ENCODE data around the gene FNDC3B.
"Not testable (repeated sequence)": the region's sequence is repeated elsewhere in the genome, so short reads cannot be mapped to it uniquely, and the experiment has no call there.

FNDC3B gene

GRCh38 chr3:172236771-172237742 is 197.7 kb downstream of the FNDC3B start:
- DNase-seq (ENCODE audit: low read depth in 2 of 2), result no peak

- DNase-seq (ENCODE audit: low read depth in 2 of 2), result no peak
Measured at GRCh38 chr3:172238188-172238587, 198.8 kb downstream of the FNDC3B start.

- no peak for DNase-seq (ENCODE audit: low read depth in 2 of 2)
Measured at GRCh38 chr3:172239218-172239790, 199.9 kb downstream of the FNDC3B start.

- DNase-seq (ENCODE audit: low read depth in 2 of 2), result no peak
Measured at GRCh38 chr3:172241405-172241804, 202.0 kb downstream of the FNDC3B start.

GRCh38 chr3:172242471-172242870 is 203.1 kb downstream of the FNDC3B start:
- not testable (repeated sequence) for DNase-seq (ENCODE audit: low read depth in 2 of 2)

GRCh38 chr3:172243376-172243775 is 204.0 kb downstream of the FNDC3B start:
- not testable (repeated sequence) for DNase-seq (ENCODE audit: low read depth in 2 of 2)

GRCh38 chr3:172244011-172244410 is 204.6 kb downstream of the FNDC3B start:
- DNase-seq (ENCODE audit: low read depth in 2 of 2), result no peak

- no peak for DNase-seq (ENCODE audit: low read depth in 2 of 2)
Measured at GRCh38 chr3:172245241-172245640, 205.9 kb downstream of the FNDC3B start.

- DNase-seq (ENCODE audit: low read depth in 2 of 2), result no peak
Measured at GRCh38 chr3:172246107-172246844, 206.9 kb downstream of the FNDC3B start.

- DNase-seq (ENCODE audit: low read depth in 2 of 2), result no peak
Measured at GRCh38 chr3:172247525-172248274, 208.3 kb downstream of the FNDC3B start.

- DNase-seq (ENCODE audit: low read depth in 2 of 2), result no peak
Measured at GRCh38 chr3:172249039-172249438, 209.7 kb downstream of the FNDC3B start.

- DNase-seq (ENCODE audit: low read depth in 2 of 2), result no peak
Measured at GRCh38 chr3:172251211-172251610, 211.8 kb downstream of the FNDC3B start.

- no peak for DNase-seq (ENCODE audit: low read depth in 2 of 2)
Measured at GRCh38 chr3:172253200-172253599, 213.8 kb downstream of the FNDC3B start.

GRCh38 chr3:172254542-172254941 is 215.2 kb downstream of the FNDC3B start:
- no peak for DNase-seq (ENCODE audit: low read depth in 2 of 2)

- DNase-seq (ENCODE audit: low read depth in 2 of 2), result not testable (repeated sequence)
Measured at GRCh38 chr3:172255321-172255720, 215.9 kb downstream of the FNDC3B start.

- DNase-seq (ENCODE audit: low read depth in 2 of 2), result no peak
Measured at GRCh38 chr3:172256101-172256734, 216.8 kb downstream of the FNDC3B start.

GRCh38 chr3:172257648-172258400 is 218.4 kb downstream of the FNDC3B start:
- no peak for DNase-seq (ENCODE audit: low read depth in 2 of 2)

GRCh38 chr3:172258624-172259023 is 219.2 kb downstream of the FNDC3B start:
- DNase-seq (ENCODE audit: low read depth in 2 of 2), result no peak

GRCh38 chr3:172259111-172259541 is 219.7 kb downstream of the FNDC3B start:
- no peak for DNase-seq (ENCODE audit: low read depth in 2 of 2)

- DNase-seq (ENCODE audit: low read depth in 2 of 2), result no peak
Measured at GRCh38 chr3:172259726-172260248, 220.4 kb downstream of the FNDC3B start.

All from stimulated activated CD8-positive, alpha-beta memory T cell treated with anti-CD3 and anti-CD28 coated beads, Interleukin-2, amount 100 ng/mL, for 1 hour (primary cell).